Ovary (tissue), 3 donors: ENCODE results near the gene ACVR1C.

ENCODE experiments used
- EP300 ChIP-seq: sonication (generic); formaldehyde crosslinking; IDR thresholded peaks from one replicate; pipeline ENCODE4 v1.6.1; 2017; ENCODE audit warnings: antibody characterized with exemption
- POLR2A ChIP-seq: fragments of 450-650 bp; IDR thresholded peaks from one replicate; pipeline ENCODE4 v1.6.1; 2017; ENCODE audit warnings: antibody characterized with exemption, mild to moderate bottlenecking, moderate library complexity
- TF ChIP-seq, protein P1 (sequence below), 3 donors: fragments of 450-650 bp in 2 of 3; fragments of 200-600 bp in 1 of 3; IDR thresholded peaks; one replicate each; pipeline versions ENCODE4 v1.5.1 to v1.8.0; 2016 to 2022; ENCODE audit warnings: antibody characterized with exemption in 3 of 3, mild to moderate bottlenecking in 1 of 3
- donor health status: DM: no; HTN: no; CAD: no.

GRCh38 chr2:157611110-157611509 is 17.6 kb downstream of the ACVR1C start:
- TF ChIP-seq EP300 (no peak), POLR2A (no peak)
- TF ChIP-seq, protein P1, sequence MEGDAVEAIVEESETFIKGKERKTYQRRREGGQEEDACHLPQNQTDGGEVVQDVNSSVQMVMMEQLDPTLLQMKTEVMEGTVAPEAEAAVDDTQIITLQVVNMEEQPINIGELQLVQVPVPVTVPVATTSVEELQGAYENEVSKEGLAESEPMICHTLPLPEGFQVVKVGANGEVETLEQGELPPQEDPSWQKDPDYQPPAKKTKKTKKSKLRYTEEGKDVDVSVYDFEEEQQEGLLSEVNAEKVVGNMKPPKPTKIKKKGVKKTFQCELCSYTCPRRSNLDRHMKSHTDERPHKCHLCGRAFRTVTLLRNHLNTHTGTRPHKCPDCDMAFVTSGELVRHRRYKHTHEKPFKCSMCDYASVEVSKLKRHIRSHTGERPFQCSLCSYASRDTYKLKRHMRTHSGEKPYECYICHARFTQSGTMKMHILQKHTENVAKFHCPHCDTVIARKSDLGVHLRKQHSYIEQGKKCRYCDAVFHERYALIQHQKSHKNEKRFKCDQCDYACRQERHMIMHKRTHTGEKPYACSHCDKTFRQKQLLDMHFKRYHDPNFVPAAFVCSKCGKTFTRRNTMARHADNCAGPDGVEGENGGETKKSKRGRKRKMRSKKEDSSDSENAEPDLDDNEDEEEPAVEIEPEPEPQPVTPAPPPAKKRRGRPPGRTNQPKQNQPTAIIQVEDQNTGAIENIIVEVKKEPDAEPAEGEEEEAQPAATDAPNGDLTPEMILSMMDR (IDR thresholded peaks at IDR 0.05): no peak
